Astrocyte (in vitro differentiated cells and primary cell): ENCODE measurements around the gene SHROOM3. TPM values are rescaled to one million over a fixed set of nuclear protein-coding genes. Genes with fewer than 3 reads are reported as not detected.

Source experiments
- DNase-seq: peaks from one replicate; pipeline ENCODE4 v3.0.0-alpha.2; 2010; ENCODE audit warnings: low read depth
- FAIRE-seq: peaks from 2 replicates; lab custom pipeline; 2011; peaks lifted over from hg19 to GRCh38; lab: Jason Lieb, UNC
- H2AFZ ChIP-seq: 2 replicates; pipeline ENCODE4 v1.6.0; 2012; ENCODE audit warnings: low read depth, low read length, inconsistent platforms
- H3K27ac ChIP-seq: 2 replicates; pipeline ENCODE4 v1.5.1; 2011; ENCODE audit warnings: low read depth, low read length, inconsistent platforms
- H3K27me3 ChIP-seq: 2 replicates; pipeline ENCODE4 v1.6.0; 2011; ENCODE audit warnings: low read length, inconsistent platforms; ENCODE audit not compliant: insufficient read depth
- H3K36me3 ChIP-seq: 2 replicates; pipeline ENCODE4 v1.5.1; 2011; ENCODE audit warnings: low read length, inconsistent platforms; ENCODE audit not compliant: insufficient read depth
- H3K4me1 ChIP-seq: 2 replicates; pipeline ENCODE4 v1.5.1; 2011; ENCODE audit warnings: low read length, inconsistent platforms; ENCODE audit not compliant: insufficient read depth
- H3K4me2 ChIP-seq: 2 replicates; pipeline ENCODE4 v1.6.0; 2012; ENCODE audit warnings: low read length, inconsistent platforms
- H3K4me3 ChIP-seq: 2 replicates; pipeline ENCODE4 v1.5.1; 2011; ENCODE audit warnings: low read depth, mild to moderate bottlenecking, low read length, inconsistent platforms; ENCODE audit not compliant: insufficient read depth
- H3K79me2 ChIP-seq: 2 replicates; pipeline ENCODE4 v1.6.0; 2012; ENCODE audit warnings: mild to moderate bottlenecking, low read length, inconsistent platforms; ENCODE audit not compliant: insufficient read depth
- H3K9ac ChIP-seq: 2 replicates; pipeline ENCODE4 v1.6.0; 2012; ENCODE audit warnings: mild to moderate bottlenecking, low read length, inconsistent platforms
- H3K9me3 ChIP-seq: 2 replicates; pipeline ENCODE4 v1.5.1; 2012; ENCODE audit warnings: low read depth, mild to moderate bottlenecking, low read length, inconsistent platforms; ENCODE audit not compliant: insufficient read depth
- H4K20me1 ChIP-seq: 2 replicates; pipeline ENCODE4 v1.6.0; 2012; ENCODE audit warnings: low read length, inconsistent platforms; ENCODE audit not compliant: insufficient read depth
- H3K27ac Mint-ChIP-seq: one replicate; pipeline ENCODE4 v1.8.0; 2021; ENCODE audit warnings: mild to moderate bottlenecking, mixed read lengths; ENCODE audit not compliant: unreplicated experiment
- H3K27me3 Mint-ChIP-seq: one replicate; pipeline ENCODE4 v1.8.0; 2021; ENCODE audit warnings: low read depth, mixed read lengths; ENCODE audit not compliant: unreplicated experiment
- H3K36me3 Mint-ChIP-seq: one replicate; pipeline ENCODE4 v1.8.0; 2021; ENCODE audit warnings: low read depth, mixed read lengths; ENCODE audit not compliant: unreplicated experiment
- H3K4me1 Mint-ChIP-seq: one replicate; pipeline ENCODE4 v1.8.0; 2021; ENCODE audit warnings: low read depth, mixed read lengths; ENCODE audit not compliant: unreplicated experiment
- H3K4me3 Mint-ChIP-seq: one replicate; pipeline ENCODE4 v1.8.0; 2021; ENCODE audit warnings: mild to moderate bottlenecking, moderate library complexity, mixed read lengths; ENCODE audit not compliant: unreplicated experiment
- H3K9me3 Mint-ChIP-seq: one replicate; pipeline ENCODE4 v1.8.0; 2021; ENCODE audit warnings: mild to moderate bottlenecking, mixed read lengths; ENCODE audit not compliant: unreplicated experiment
- CTCF ChIP-seq: IDR thresholded peaks from 2 replicates; pipeline ENCODE4 v1.5.1; 2011; ENCODE audit warnings: low read depth, mild to moderate bottlenecking, inconsistent platforms, low read length, moderate library complexity; ENCODE audit not compliant: insufficient read depth
- EZH2 ChIP-seq: IDR thresholded peaks from 2 replicates; pipeline ENCODE4 v1.6.1; 2012; ENCODE audit warnings: mild to moderate bottlenecking, low read length, inconsistent platforms; ENCODE audit not compliant: insufficient read depth
- total RNA-seq: library from RNA; stranded (reverse); gene quantifications from 2 replicates; pipeline ENCODE4 v1.2.1, GENCODE V29; 2021

Gene SHROOM3
- total RNA-seq, 1 donor from 2014 or later, result 64.6 TPM

- FAIRE-seq, result no peak
- H3K4me1 ChIP-seq, result peaks cover 4% of the 10 kb centered on the region
- peaks cover 3% of the 10 kb centered on the region for H3K36me3 Mint-ChIP-seq
- H3K27ac Mint-ChIP-seq, result no peak overlapping the region
- no peak overlapping the region for H3K4me3 Mint-ChIP-seq
- peaks cover 4% of the 10 kb centered on the region for H3K9me3 Mint-ChIP-seq
- H3K27me3 ChIP-seq, result no peaks in the 10 kb centered on the region
- H3K27me3 Mint-ChIP-seq, result no peaks in the 10 kb centered on the region
- H3K9me3 ChIP-seq, result no peaks in the 10 kb centered on the region
- no peaks in the 10 kb centered on the region for H3K36me3 ChIP-seq
- H3K9ac ChIP-seq, result no peak overlapping the region
- peaks cover 15% of the 10 kb centered on the region for H3K4me1 Mint-ChIP-seq
- no peaks in the 10 kb centered on the region for H3K79me2 ChIP-seq
- H3K4me3 ChIP-seq, result no peak overlapping the region
- H4K20me1 ChIP-seq, result no peaks in the 10 kb centered on the region
- H3K27ac ChIP-seq, result no peak overlapping the region
- no peak overlapping the region for H3K4me2 ChIP-seq
- no peak overlapping the region for H2AFZ ChIP-seq
- DNase-seq, result peak; percentile 16
- TF ChIP-seq CTCF (no peak), EZH2 (no peak)
Measured at GRCh38 chr4:76488455-76488854, 53.4 kb downstream of the SHROOM3 start.

GRCh38 chr4:76488888-76489685 is 54.1 kb downstream of the SHROOM3 start:
- Mint-ChIP-seq H3K27me3 (no peaks in the 10 kb centered on the region), H3K27ac (no peak overlapping the region), H3K4me3 (peak overlapping the region; percentile 5), H3K9me3 (peaks cover 1% of the 10 kb centered on the region), H3K36me3 (peaks cover 3% of the 10 kb centered on the region), H3K4me1 (peaks cover 15% of the 10 kb centered on the region)
- Histone ChIP-seq H3K4me1 (peaks cover 4% of the 10 kb centered on the region), H3K9me3 (no peaks in the 10 kb centered on the region), H4K20me1 (no peaks in the 10 kb centered on the region), H3K36me3 (no peaks in the 10 kb centered on the region), H3K27ac (no peak overlapping the region), H3K4me2 (peak overlapping the region; percentile 25), H3K9ac (no peak overlapping the region), H3K27me3 (no peaks in the 10 kb centered on the region), H3K79me2 (no peaks in the 10 kb centered on the region), H2AFZ (no peak overlapping the region), H3K4me3 (no peak overlapping the region)
- DNase-seq, result peak; percentile 58
- FAIRE-seq, result peak; percentile 26
- no peak for TF ChIP-seq CTCF
- TF ChIP-seq EZH2, result no peak

GRCh38 chr4:76489686-76490161 is 54.7 kb downstream of the SHROOM3 start:
- DNase-seq, result peak; percentile 2
- Histone ChIP-seq H3K79me2 (no peaks in the 10 kb centered on the region), H4K20me1 (no peaks in the 10 kb centered on the region), H3K9me3 (no peaks in the 10 kb centered on the region), H2AFZ (no peak overlapping the region), H3K4me2 (peak overlapping the region; percentile 25), H3K9ac (no peak overlapping the region), H3K27me3 (no peaks in the 10 kb centered on the region), H3K27ac (no peak overlapping the region), H3K4me3 (no peak overlapping the region), H3K36me3 (no peaks in the 10 kb centered on the region), H3K4me1 (peaks cover 4% of the 10 kb centered on the region)
- no peak for TF ChIP-seq CTCF
- no peak for TF ChIP-seq EZH2
- H3K27ac Mint-ChIP-seq, result no peak overlapping the region
- H3K9me3 Mint-ChIP-seq, result peaks cover 1% of the 10 kb centered on the region
- H3K4me1 Mint-ChIP-seq, result peaks cover 15% of the 10 kb centered on the region
- peaks cover 3% of the 10 kb centered on the region for H3K36me3 Mint-ChIP-seq
- H3K27me3 Mint-ChIP-seq, result no peaks in the 10 kb centered on the region
- FAIRE-seq, result no peak
- peak overlapping the region; percentile 5 for H3K4me3 Mint-ChIP-seq
